Ishikawa (cell line): Measurements from ENCODE around the gene STON2.

Experiments used
- CEBPB ChIP-seq: IDR thresholded peaks from 2 replicates; pipeline ENCODE4 v1.6.1; 2012
- REST ChIP-seq: IDR thresholded peaks from 2 replicates; pipeline ENCODE4 v1.6.1; 2012; ENCODE audit warnings: low read depth, mild to moderate bottlenecking
- TAF1 ChIP-seq: IDR thresholded peaks from 2 replicates; pipeline ENCODE4 v1.6.1; 2012; ENCODE audit warnings: low read depth, mild to moderate bottlenecking

- no peak for TF ChIP-seq CEBPB
- no peak for TF ChIP-seq TAF1
- TF ChIP-seq REST, result no peak
Observed at GRCh38 chr14:81382517-81383225, 17.5 kb downstream of the STON2 start.
